Stimulated activated memory B cell treated with anti-CD40 and anti-IgM and Interleukin-4, amounts not matched to agents 10 μg/mL and 1 μg/mL and 100 μg/mL, for 72 hours (primary cell): ENCODE results near the gene UBQLN1.
A peak's percentile ranks its signal among the peaks of the same experiment; 100 is the strongest.
"Not testable (repeated sequence)": the region's sequence is repeated elsewhere in the genome, so short reads cannot be mapped to it uniquely, and the experiment has no call there.

ENCODE experiments used
- ATAC-seq: fragments of 150-1000 bp; cut with Tn5 transposase; 2 replicates; pipeline ENCODE4 v1.10.0; 2021
- H3K27ac Mint-ChIP-seq: one replicate; pipeline ENCODE4 v1.8.0; 2022; ENCODE audit warnings: mild to moderate bottlenecking, mixed read lengths
- H3K27me3 Mint-ChIP-seq: one replicate; pipeline ENCODE4 v1.8.0; 2022; ENCODE audit warnings: mixed read lengths
- H3K36me3 Mint-ChIP-seq: one replicate; pipeline ENCODE4 v1.8.0; 2022; ENCODE audit warnings: mixed read lengths
- H3K4me1 Mint-ChIP-seq: one replicate; pipeline ENCODE4 v1.8.0; 2022; ENCODE audit warnings: mixed read lengths
- H3K4me3 Mint-ChIP-seq: one replicate; pipeline ENCODE4 v1.8.0; 2022; ENCODE audit warnings: mild to moderate bottlenecking, moderate library complexity, mixed read lengths
- H3K9me3 Mint-ChIP-seq: one replicate; pipeline ENCODE4 v1.8.0; 2022; ENCODE audit warnings: mixed read lengths

The UBQLN1 gene

GRCh38 chr9:83707768-83708514 lies at the start of gene UBQLN1:
Gene UBQLN1, minus strand, starts transcription at chr9:83707958. Its CDS starts 279 bp downstream, at chr9:83707679.
- Mint-ChIP-seq H3K9me3 (no peaks in the 10 kb centered on the region), H3K36me3 (peaks cover 19% of the 10 kb centered on the region), H3K27ac (peak within 1 kb of the TSS; percentile 100), H3K27me3 (no peaks in the 10 kb centered on the region), H3K4me3 (peak within 1 kb of the TSS; percentile 100), H3K4me1 (peaks cover 33% of the 10 kb centered on the region)
- ATAC-seq = peak; percentile 95

- H3K4me3 Mint-ChIP-seq = no peak overlapping the region
- no peaks in the 10 kb centered on the region for H3K27me3 Mint-ChIP-seq
- H3K9me3 Mint-ChIP-seq = no peaks in the 10 kb centered on the region
- H3K4me1 Mint-ChIP-seq = peaks cover 8% of the 10 kb centered on the region
- H3K27ac Mint-ChIP-seq = no peak overlapping the region
- H3K36me3 Mint-ChIP-seq = peaks cover 29% of the 10 kb centered on the region
- peak; percentile 53 for ATAC-seq
Measured at GRCh38 chr9:83754383-83754977, 46.7 kb upstream of the UBQLN1 start.

DNA sequence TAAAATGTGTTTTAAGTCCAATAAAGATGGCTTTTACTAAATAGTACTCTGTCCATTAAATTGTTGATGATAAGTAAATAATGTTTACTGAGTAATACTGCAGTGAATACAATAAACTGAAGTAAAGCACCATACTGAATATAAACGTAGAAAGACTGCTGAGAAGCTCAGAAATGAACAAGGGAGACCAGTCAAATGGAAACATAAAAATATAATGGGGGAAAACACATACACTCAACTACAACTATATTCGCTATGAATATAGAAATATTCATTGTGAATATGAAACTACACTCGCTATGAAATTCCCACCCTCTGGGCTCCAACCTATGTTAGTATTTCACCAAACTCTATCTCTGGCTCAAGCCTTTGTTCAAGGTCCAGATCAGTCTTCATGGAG lies 41.9 kb upstream of the UBQLN1 start:
- Mint-ChIP-seq H3K27ac (no peak overlapping the region), H3K36me3 (peaks cover 21% of the 10 kb centered on the region), H3K27me3 (no peaks in the 10 kb centered on the region), H3K4me1 (peaks cover 6% of the 10 kb centered on the region), H3K4me3 (no peak overlapping the region), H3K9me3 (no peaks in the 10 kb centered on the region)
- ATAC-seq = no peak

DNA sequence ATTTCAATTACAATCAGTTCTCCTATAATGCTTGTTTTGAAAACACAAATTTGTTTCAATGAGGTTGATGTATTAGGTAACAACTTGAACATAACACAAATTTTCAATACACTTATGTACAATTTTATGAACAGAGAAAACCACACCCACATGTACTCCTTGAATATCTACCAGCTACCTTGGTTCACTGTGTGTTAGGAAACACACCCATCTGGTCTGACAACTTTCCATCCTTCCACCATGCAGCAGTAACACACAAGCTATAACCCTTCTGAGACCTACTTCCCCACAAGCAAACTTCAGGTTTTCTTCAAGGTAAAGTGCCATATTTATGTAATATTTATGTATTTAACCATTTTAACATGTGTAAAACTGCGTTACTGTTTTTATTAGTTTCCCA lies 36.4 kb upstream of the UBQLN1 start:
- no peaks in the 10 kb centered on the region for H3K4me1 Mint-ChIP-seq
- peaks cover 14% of the 10 kb centered on the region for H3K36me3 Mint-ChIP-seq
- H3K27me3 Mint-ChIP-seq = no peaks in the 10 kb centered on the region
- H3K4me3 Mint-ChIP-seq = no peak overlapping the region
- H3K27ac Mint-ChIP-seq = no peak overlapping the region
- no peak for ATAC-seq
- no peaks in the 10 kb centered on the region for H3K9me3 Mint-ChIP-seq

- Mint-ChIP-seq H3K9me3 (peaks cover 17% of the 10 kb centered on the region), H3K27ac (no peak overlapping the region), H3K27me3 (no peaks in the 10 kb centered on the region), H3K4me3 (no peak overlapping the region), H3K4me1 (no peaks in the 10 kb centered on the region), H3K36me3 (peaks cover 23% of the 10 kb centered on the region)
- no peak for ATAC-seq
Measured at GRCh38 chr9:83733739-83734138, 26.0 kb upstream of the UBQLN1 start.

DNA sequence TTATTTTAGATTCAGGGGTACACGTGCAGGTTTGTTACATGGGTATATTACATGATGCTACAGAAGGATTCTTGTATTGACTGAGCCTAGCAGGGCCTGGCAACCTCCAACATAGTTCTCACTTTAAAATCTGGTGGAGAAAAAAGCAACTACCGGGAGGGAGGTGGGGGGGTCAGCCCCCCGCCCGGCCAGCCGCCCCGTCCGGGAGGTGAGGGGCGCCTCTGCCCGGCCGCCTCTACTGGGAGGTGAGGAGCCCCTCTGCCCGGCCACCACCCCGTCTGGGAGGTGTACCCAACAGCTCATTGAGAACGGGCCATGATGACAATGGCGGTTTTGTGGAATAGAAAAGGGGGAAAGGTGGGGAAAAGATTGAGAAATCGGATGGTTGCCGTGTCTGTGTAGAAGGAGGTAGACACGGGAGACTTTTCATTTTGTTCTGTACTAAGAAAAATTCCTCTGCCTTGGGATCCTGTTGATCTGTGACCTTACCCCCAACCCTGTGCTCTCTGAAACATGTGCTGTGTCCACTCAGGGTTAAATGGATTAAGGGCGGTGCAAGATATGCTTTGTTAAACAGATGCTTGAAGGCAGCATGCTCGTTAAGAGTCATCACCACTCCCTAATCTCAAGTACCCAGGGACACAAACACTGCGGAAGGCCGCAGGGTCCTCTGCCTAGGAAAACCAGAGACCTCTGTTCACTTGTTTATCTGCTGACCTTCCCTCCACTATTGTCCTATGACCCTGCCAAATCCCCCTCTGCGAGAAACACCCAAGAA lies 21.0 kb upstream of the UBQLN1 start:
- not testable (repeated sequence) for H3K27me3 Mint-ChIP-seq, ATAC-seq, H3K4me1 Mint-ChIP-seq, H3K4me3 Mint-ChIP-seq, H3K36me3 Mint-ChIP-seq, H3K9me3 Mint-ChIP-seq, H3K27ac Mint-ChIP-seq

DNA sequence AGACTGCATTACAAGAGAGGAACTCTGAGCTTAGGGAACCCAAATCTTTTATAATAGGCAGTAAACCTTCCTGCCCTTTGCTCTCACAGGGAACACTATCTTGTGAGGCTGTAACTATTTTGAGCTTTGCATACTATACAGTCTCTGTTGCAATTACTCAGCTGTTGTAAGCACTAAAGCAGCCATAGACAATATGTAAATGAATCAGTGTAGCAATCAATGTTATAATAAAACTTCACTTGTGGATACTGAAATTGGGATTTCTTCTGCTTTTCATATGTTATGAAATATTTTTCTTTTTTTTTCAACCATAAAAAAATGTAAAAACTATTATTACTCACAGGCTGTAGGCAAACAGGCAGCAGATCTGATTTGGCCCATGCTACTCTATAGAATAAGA lies 16.7 kb upstream of the UBQLN1 start:
- H3K27me3 Mint-ChIP-seq = no peaks in the 10 kb centered on the region
- H3K4me1 Mint-ChIP-seq = no peaks in the 10 kb centered on the region
- peaks cover 6% of the 10 kb centered on the region for H3K36me3 Mint-ChIP-seq
- ATAC-seq = no peak
- H3K27ac Mint-ChIP-seq = no peak overlapping the region
- no peak overlapping the region for H3K4me3 Mint-ChIP-seq
- no peaks in the 10 kb centered on the region for H3K9me3 Mint-ChIP-seq

- Mint-ChIP-seq H3K27me3 (no peaks in the 10 kb centered on the region), H3K27ac (no peak overlapping the region)
Measured at GRCh38 chr9:83722726-83723495, 15.2 kb upstream of the UBQLN1 start.

DNA sequence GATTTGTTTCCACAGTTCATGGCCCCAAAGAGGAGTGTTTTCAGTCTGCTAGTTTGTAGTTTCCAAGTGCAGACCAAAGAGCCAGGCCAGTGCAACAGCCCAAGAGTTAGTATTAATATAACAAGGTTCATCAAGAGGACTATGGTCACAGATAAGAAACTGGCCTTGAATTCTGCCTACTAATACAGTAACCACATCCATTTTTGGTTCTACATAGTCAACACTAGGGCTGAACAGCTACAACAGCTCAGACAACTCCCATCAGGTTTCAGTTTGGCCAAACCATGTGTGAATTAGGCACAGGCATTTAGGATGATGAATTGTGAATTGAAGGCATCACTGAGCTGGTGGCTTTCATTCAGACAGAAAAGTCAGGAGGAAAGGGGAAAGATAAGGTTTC lies 13.8 kb upstream of the UBQLN1 start:
- H3K27ac Mint-ChIP-seq = no peak overlapping the region
- H3K36me3 Mint-ChIP-seq = peaks cover 6% of the 10 kb centered on the region
- H3K27me3 Mint-ChIP-seq = no peaks in the 10 kb centered on the region
- H3K9me3 Mint-ChIP-seq = no peaks in the 10 kb centered on the region
- ATAC-seq = no peak
- no peaks in the 10 kb centered on the region for H3K4me1 Mint-ChIP-seq
- H3K4me3 Mint-ChIP-seq = no peak overlapping the region

More at GRCh38 chr9:83722726-83723495, 15.2 kb upstream of the UBQLN1 start:
- H3K4me1 Mint-ChIP-seq = no peaks in the 10 kb centered on the region
- H3K36me3 Mint-ChIP-seq = peaks cover 6% of the 10 kb centered on the region
- no peak overlapping the region for H3K4me3 Mint-ChIP-seq
- ATAC-seq = no peak
- no peaks in the 10 kb centered on the region for H3K9me3 Mint-ChIP-seq

DNA sequence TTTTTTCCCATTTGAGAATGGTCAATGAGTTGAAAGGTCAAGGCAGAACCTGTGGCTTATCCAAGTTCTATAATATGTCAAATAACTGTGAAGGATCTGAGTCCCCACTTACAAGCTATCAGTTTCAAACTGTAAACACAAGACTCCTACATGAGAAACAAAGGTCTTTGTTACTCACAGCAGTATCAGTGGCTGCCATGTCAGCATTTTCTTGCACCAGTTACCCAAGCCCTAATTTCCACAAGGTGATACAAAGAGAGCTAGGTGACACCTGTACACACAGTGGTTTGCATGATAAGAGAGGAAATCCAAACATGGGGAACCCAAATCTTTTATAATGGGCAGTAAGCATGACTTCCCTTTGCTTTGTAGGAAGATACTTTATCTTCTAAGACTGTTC lies 8.0 kb upstream of the UBQLN1 start:
- Mint-ChIP-seq H3K9me3 (no peaks in the 10 kb centered on the region), H3K27ac (no peak overlapping the region), H3K36me3 (no peaks in the 10 kb centered on the region), H3K27me3 (no peaks in the 10 kb centered on the region), H3K4me3 (no peak overlapping the region), H3K4me1 (no peaks in the 10 kb centered on the region)
- ATAC-seq = no peak

- Mint-ChIP-seq H3K27ac (no peak overlapping the region), H3K27me3 (no peaks in the 10 kb centered on the region), H3K9me3 (no peaks in the 10 kb centered on the region), H3K36me3 (no peaks in the 10 kb centered on the region), H3K4me1 (no peaks in the 10 kb centered on the region), H3K4me3 (no peak overlapping the region)
- no peak for ATAC-seq
Measured at GRCh38 chr9:83715221-83715620, 7.5 kb upstream of the UBQLN1 start.

DNA sequence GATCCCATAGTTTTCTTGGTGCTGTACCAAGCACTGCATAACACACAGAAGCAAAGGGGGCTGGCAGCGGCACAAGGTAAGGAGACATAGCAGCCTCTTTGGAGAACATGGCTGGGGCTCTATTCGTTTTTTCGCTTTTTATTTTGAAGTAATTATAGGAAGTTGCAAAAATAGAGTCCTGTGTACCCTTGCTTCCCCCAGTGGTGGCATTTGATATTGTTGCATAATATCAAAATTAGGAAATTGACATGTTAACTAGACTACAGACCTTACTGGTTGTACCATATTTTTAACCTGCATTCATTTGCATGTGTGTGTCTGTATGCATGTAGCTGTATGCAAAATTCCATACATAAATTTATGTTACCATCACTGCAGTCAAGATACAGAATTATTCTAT lies 6.6 kb upstream of the UBQLN1 start:
- H3K4me3 Mint-ChIP-seq = no peak overlapping the region
- no peaks in the 10 kb centered on the region for H3K27me3 Mint-ChIP-seq
- no peaks in the 10 kb centered on the region for H3K4me1 Mint-ChIP-seq
- H3K36me3 Mint-ChIP-seq = no peaks in the 10 kb centered on the region
- no peak overlapping the region for H3K27ac Mint-ChIP-seq
- H3K9me3 Mint-ChIP-seq = no peaks in the 10 kb centered on the region
- ATAC-seq = no peak

DNA sequence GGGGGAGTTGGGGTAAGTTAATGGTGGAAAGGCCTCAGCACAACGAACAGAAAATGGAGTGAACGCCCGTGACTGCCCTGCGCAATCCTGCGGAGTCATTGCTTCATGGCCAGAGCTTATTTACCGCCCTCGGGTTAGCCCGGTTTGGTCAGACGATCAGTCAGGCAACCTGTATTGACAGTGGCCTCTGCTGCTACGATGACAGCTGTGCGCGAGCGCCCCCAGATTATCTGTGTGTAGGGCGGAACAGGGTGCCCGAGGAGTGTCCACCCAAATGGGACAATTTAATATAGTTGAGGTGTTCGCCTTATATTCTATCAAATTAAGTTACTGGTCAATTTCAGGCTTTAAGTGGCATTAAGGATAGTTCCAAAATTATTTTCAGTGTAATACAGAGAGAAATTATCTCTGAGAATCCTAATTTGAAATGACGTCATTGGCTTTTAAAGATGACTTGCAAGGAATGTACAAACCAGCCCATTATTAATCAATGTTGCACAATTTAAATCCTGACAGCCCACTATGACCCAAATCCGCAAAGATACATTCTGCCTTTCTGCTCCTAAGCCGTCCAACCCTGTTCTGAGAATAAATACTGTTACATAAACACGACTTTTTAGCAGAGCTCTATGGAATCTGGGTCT lies 879 bp upstream of the UBQLN1 start:
- Mint-ChIP-seq H3K4me1 (peaks cover 30% of the 10 kb centered on the region), H3K27ac (peak overlapping the region; percentile 100), H3K4me3 (peak overlapping the region; percentile 100), H3K27me3 (no peaks in the 10 kb centered on the region), H3K36me3 (peaks cover 17% of the 10 kb centered on the region), H3K9me3 (no peaks in the 10 kb centered on the region)
- ATAC-seq = peak; percentile 82

DNA sequence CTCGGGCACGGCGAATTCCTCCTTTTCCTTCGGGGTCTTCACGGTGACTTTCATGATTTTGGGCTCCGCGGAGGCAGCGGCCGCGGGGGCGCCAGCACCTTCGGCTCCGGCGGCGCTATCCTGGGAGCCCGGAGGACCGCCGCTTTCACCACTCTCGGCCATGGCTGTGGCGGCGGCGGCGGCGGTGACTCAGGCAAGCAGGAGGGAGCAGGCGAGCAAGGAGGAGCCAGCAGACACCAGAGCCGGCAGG lies 315 bp downstream of the UBQLN1 start:
- Mint-ChIP-seq H3K27me3 (no peaks in the 10 kb centered on the region), H3K9me3 (no peaks in the 10 kb centered on the region), H3K4me3 (peak overlapping the region; percentile 100), H3K4me1 (peaks cover 36% of the 10 kb centered on the region), H3K36me3 (peaks cover 22% of the 10 kb centered on the region), H3K27ac (peak overlapping the region; percentile 100)
- peak; percentile 73 for ATAC-seq
